Measurements from ENCODE around the gene FAM3D. TPM values are rescaled to one million over a fixed set of nuclear protein-coding genes. Genes with fewer than 3 reads are reported as not detected.
"Not testable (repeated sequence)": the region's sequence is repeated elsewhere in the genome, so short reads cannot be mapped to it uniquely, and the experiment has no call there.

Gene FAM3D, protein sequence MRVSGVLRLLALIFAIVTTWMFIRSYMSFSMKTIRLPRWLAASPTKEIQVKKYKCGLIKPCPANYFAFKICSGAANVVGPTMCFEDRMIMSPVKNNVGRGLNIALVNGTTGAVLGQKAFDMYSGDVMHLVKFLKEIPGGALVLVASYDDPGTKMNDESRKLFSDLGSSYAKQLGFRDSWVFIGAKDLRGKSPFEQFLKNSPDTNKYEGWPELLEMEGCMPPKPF
- total RNA-seq (2014; rRNA removed; shearing (Covaris generic)), result not detected in 2 replicates

GRCh38 chr3:58666683-58667082 lies at the start of gene FAM3D:
TSS of gene FAM3D (minus strand) at chr3:58666774. CDS start at chr3:58655563, 11,211 bp downstream.
- DNase-seq (ENCODE audit: low read depth), result no peak

- no peak for DNase-seq (ENCODE audit: low read depth)
Observed at GRCh38 chr3:58713715-58714401, 47.3 kb upstream of the FAM3D start.

GRCh38 chr3:58711871-58712270 lies 45.3 kb upstream of the FAM3D start:
- no peak for DNase-seq (ENCODE audit: low read depth)

GRCh38 chr3:58708983-58709382 lies 42.4 kb upstream of the FAM3D start:
- DNase-seq (ENCODE audit: low read depth), result not testable (repeated sequence)

DNA sequence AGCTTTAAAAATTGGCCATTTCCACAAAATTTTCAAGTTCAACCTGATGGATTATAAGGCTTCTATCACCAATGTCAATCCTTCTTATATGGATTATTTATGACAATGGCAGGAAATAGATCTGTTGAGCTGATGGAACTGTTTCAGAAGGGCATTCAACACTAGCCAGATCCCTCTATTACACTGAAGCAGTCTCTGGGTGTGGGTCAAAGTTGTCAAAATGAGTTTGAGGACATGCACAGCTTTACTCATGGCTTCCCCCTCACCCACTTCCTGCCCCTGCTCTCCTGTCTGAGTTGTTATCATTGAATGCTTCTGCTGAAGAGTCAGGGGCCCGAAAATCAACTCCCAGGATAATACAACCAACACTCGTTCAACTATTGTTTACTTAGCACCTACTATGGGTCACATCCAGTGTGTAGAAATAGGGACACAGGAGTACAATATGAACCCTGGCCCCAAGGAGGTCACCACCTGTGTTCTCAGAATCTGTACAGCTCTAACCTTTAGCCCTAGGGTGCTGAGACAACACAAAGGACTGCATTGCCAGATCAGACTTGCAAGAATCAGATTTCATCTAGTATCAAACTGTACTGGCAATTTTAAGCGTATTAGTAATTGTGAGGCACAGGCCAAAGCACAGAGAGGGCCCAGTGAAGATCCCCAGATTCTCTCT lies 41.7 kb upstream of the FAM3D start:
- no peak for DNase-seq (ENCODE audit: low read depth)

DNA sequence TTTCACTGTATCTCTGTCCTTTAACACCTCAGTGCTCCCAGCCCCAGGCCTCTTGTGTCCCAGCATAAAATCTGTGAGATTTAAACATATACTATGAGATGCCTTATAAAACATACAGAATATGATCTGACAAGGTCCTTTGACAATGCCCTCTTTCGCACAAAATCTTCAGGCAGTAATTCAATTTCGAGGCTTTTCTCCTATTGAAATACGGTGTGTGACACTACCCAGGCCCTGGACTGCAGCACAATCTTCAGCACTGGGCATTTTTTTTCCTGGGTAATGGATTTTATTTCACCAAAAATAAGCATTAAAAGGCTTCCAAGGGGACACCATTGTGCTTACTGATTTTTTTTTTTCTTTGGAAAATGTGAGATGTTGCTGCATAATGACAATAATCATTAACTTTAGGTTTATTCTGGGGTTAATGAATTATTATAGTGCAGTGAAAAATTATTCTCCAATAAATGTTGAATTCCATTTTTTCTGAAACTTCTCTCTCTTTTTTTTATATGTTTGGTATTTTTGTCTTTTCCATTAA lies 40.9 kb upstream of the FAM3D start:
- no peak for DNase-seq (ENCODE audit: low read depth)

DNA sequence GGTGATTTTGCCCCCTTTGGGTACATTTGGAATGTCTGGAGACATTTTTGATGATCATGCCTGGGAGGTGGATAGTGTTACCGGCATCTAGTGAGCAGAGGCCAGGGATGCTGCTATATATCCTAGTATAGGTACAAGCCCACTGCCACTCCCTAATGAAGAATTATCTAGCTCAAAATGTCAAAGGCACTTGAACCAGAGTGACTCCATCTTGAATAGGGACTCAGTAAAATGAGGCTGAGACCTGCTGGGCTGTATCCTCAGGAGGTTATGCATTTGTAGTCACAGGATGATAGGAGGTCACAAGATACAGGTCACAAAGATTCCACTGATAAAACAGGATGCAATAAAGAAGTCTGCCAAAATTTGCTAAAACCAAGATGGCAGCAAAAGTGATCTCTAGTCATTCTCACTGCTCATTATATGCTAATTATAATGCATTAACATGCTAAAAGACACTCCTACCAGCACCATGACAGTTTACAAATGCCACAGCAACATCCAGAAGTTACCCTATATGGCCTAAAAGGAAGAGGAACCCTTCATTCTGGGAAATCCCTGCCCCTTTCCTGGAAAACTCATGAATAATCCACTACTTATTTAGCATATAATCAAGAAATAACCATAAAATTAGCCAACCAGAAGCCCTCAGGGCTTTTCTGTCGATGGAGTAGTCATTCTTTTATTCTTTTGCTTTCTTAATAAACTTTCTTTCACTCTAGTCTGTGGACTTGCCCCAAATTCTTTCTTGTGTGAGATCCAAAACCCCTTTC lies 40.0 kb upstream of the FAM3D start:
- no peak for DNase-seq (ENCODE audit: low read depth)

DNA sequence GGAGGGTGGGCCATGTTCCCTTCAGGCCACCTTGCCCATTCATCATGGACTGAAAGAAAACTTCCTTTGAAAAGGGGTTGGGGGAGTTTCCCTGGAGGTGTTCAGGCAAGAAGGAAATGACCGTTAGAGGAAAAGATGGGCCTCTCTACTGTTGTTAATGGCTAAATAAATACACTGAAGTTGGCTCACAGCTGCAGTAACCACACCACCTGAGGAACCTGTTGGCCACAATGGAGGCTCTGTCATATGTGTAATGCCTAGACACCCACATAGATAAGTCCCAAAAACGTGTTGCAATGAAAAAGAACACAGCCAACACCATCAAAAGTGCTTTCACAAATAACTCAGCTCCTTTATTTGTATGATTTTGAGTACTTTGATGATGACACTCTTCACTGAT lies 38.2 kb upstream of the FAM3D start:
- DNase-seq (ENCODE audit: low read depth), result no peak

GRCh38 chr3:58704304-58704703 lies 37.7 kb upstream of the FAM3D start:
- not testable (repeated sequence) for DNase-seq (ENCODE audit: low read depth)

DNA sequence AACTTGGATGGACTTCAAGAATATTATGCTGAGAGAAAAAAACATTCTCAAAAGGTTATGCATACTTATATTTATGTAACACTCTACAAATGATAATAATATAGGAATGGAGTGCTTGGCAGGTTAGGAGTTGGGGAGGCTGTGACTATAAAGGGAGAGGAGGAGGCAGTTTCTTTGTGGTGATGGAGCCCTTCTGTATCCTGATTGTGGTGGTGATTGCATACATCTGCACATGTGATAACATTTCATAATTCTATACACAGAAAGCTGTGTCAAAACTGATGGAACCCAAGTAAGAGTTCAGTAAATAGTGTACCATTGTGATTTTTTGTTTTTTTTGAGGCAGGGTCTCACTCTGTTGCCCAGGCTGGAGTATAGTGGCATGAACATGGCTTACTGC lies 31.7 kb upstream of the FAM3D start:
- DNase-seq (ENCODE audit: low read depth), result no peak

DNA sequence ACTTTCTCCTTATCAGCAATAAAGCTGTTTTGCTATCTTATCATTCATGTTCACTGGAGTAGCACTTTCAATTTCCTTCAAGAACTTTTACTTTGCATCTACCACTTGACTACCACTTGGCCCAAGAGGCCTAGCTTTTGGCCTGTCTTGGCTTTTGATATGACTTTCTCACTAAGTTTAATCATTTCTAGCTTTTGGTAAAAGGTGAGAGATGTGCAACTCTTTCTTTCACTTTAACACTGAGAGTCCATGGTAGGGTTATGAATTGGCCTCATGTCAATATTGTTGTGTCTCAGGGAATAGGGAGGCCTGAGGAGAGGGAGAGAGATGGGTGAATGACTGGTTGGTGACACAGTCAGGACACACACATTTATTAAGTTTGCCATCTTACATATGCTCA lies 31.0 kb upstream of the FAM3D start:
- DNase-seq (ENCODE audit: low read depth), result no peak

DNA sequence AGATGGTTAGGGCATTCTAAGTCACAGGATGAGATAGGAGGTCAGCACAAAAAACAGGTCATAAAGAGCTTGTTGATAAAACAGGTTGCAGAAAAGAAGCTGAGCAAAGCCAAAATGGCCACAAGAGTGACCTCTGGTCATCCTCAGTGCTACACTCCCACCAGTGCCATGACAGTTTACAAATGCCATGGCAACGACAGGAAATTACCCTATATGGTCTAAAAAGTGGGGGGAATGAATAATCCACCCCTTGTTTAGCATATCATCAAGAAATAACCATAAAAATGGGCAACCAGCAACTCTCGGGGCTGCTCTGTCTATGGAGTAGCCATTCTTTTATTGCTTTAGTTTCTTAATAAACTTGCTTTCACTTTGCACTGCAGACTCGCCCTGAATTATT lies 30.2 kb upstream of the FAM3D start:
- DNase-seq (ENCODE audit: low read depth), result not testable (repeated sequence)

DNA sequence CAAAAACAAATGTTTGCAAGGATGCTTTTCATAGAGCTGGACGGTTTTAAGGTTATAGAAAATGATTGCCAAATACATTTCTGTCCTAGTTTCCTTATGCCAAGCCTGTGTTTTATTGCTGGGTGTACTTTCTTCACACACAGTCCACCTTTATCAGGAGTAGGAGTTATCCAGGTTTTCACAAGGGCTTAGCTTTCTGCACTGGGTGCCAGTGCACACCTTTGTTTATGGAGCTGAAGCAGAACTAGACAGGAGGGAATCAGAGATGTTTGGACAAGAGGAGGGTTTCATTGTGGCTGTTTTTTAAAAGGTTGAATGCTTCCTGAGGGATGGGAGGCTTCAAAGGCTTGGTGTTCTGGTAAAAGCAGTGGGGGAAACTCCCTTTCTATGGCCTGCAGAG lies 29.5 kb upstream of the FAM3D start:
- DNase-seq (ENCODE audit: low read depth), result no peak

DNA sequence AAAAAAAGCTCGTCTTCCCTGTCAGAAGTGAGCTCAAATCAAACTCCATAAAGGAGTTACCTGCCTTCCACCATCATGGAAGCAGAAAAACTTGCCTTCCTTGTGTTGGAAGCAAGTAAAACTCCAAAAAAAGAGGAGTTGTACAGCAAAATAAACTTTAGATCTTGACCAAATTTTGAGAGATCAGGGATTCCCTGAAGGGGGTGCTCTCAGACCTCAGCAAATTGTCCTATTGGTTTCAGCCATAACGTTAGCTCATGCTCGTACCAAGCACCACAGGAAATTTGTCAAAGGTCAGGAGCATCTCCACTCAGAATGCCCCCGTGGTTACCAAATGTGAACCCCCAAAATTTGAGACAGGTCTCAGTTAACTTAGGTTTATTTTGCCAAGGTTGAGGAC lies 28.7 kb upstream of the FAM3D start:
- DNase-seq (ENCODE audit: low read depth), result not testable (repeated sequence)

DNA sequence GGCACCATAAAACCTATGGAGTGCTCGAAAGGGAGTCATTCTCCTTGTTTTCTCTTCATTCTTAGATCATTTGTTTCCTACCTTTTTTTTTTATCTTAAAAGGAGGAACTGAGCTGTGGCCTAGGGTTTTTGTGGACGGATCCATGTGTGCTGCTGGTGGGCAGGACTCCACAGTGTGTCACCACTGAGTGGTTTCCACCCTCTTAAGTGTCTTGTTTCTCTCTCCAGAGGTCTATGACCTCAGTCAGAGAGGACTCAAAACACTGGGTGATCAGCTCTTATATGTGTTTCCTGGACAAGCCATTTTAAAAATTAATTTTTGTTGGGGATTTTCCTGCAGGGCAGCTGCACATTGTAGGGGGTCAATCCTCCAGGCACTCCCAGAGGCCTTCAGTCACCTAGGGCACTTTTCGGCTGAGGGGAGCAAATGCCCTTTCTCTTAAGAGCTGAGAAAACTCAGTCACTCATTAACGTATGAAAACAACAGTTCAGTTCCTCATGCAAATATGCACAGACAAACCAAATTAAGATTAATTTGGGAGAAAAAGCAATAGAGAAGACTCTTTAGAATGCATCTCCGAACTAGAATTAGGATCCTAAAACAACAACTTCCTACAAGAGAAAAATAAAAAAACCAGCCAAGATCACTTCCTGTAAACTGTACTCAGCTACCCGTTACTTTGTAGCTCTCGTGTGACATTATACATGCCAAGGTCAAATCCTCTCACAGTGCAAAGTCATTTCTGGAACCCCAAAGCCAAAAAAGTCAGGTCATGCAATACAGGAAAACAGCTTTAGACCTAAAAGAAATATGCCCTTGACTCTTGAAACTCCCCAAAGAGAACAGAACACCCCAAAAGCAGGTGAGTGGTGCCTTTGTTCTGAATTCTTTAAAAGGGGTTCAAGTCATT lies 27.6 kb upstream of the FAM3D start:
- DNase-seq (ENCODE audit: low read depth), result no peak

DNA sequence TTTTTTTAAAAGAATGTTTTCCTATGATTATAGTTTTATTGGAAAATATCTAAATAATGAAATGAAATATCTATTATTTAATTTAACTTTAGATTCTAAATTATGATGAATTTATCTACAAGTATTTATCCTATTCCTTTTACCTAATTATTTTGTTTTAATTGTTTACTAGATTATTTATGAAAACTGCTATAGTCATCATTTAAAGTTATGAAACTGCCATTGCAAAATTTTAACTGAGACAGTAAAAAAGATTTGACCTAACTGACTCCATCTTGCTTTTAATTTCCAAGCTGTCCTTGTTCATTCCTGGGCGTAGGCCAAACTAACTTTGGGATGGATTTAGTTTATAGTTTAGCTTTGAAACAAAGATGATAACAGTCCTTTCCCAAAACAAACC lies 25.9 kb upstream of the FAM3D start:
- no peak for DNase-seq (ENCODE audit: low read depth)

DNA sequence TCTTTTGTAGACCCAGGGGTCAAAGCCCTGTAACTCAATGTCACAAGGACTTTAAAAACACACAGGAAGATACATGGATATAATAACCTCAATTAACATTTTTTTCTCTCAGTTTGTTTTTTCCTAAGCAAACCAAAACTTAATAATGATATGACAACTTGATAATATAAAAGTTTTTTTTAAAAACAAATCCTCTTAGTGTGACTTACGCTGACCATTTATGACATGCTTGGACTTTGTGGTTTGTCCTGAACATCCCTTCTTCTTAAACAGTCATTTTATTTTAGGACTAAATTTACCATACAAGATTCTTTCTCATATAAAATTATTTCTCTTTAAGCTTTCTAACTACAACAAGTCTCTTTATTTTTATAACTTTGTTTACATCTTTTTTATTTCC lies 25.4 kb upstream of the FAM3D start:
- DNase-seq (ENCODE audit: low read depth), result no peak

GRCh38 chr3:58690490-58690889 lies 23.9 kb upstream of the FAM3D start:
- no peak for DNase-seq (ENCODE audit: low read depth)

DNA sequence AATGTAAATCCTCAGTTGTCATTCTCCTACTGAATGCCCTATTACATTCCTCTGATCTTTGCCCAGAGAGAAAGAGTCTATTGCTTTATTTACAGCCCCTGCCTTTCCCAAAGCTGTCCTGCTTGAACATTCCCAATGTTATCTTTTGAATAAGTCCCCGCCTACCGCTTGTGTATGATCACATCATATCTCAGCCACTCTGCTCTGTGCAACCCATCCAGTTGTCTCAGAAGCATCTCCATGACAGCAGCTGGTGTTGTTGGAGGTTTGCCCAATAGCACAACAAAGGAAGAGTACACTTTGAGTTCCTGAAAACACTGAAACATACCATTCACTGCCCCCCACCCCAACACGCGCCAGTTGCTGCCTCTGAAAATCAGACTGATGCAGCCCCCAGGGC lies 22.0 kb upstream of the FAM3D start:
- DNase-seq (ENCODE audit: low read depth), result no peak

DNA sequence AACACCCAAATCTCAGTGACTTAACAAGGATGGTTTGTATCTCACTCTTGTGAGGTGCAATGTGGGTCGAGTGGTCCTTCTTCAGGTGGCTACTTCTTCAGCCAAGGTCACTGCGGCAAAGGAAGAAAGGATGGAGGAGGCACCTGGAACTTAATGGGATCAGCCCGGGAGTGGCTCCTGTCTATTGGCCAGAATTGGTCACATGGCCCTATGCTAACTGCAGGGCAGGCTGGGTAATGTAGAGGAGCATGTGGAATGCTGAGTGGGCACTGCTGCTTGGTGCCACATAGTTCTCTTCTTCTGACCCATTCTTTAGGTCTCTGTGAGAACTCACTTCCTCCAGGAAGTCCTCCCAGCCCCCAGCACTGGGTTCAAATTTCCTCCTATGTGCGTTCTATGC lies 20.3 kb upstream of the FAM3D start:
- no peak for DNase-seq (ENCODE audit: low read depth)

DNA sequence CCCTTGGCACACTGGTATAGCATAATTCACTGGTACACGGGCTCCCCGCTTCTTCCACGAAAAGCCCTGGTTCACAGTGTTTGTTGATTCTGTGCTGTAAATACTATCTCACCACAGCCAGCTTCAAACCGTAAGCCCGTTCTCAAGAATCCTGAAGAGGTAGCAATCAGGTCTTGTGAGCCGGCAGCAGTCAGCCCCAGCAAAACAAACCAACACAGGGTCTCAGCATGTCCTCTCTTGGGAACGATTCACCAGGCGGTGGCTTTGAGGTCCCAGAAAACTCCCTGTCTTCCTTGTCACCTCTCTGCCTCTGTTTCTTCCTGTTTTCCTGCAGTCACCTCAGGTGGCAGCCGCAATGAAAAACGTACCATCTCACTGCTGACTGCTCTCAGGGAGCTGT lies 19.1 kb upstream of the FAM3D start:
- no peak for DNase-seq (ENCODE audit: low read depth)
